ENCODE results near the gene MAPRE2.

DNA sequence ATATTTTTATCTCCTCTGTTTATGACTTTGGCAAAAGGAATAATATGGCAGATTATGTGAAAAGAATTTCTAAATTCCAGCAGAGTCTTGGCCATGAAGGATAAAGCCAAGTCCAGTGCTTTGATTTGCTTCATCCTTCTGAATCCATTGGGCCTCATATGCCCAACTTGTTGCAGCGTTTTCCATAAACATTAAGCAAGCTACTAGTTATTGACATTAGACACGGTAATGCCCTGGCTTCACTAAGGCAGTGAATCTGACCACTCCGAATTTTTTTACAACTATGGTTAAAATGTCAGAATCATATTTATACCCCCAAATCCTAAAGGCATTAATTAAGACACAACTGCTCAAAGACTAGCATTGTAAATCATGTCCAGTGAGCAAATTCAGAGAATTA, 79.8 kb downstream of the MAPRE2 start:
- TF ChIP-seq FOXM1 (IDR thresholded peaks at IDR 0.05; ENCODE audit: borderline replicate concordance, low read depth), result no peak
- no peak for TF ChIP-seq TEAD4 (IDR thresholded peaks at IDR 0.05)
- TF ChIP-seq, protein P1, sequence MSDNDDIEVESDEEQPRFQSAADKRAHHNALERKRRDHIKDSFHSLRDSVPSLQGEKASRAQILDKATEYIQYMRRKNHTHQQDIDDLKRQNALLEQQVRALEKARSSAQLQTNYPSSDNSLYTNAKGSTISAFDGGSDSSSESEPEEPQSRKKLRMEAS (IDR thresholded peaks at IDR 0.05), result no peak
- TF ChIP-seq TCF12 (IDR thresholded peaks at IDR 0.05; ENCODE audit: low read depth), result no peak
- TF ChIP-seq TAF1 (IDR thresholded peaks at IDR 0.05; ENCODE audit: low read depth), result no peak
- TF ChIP-seq, protein P2, sequence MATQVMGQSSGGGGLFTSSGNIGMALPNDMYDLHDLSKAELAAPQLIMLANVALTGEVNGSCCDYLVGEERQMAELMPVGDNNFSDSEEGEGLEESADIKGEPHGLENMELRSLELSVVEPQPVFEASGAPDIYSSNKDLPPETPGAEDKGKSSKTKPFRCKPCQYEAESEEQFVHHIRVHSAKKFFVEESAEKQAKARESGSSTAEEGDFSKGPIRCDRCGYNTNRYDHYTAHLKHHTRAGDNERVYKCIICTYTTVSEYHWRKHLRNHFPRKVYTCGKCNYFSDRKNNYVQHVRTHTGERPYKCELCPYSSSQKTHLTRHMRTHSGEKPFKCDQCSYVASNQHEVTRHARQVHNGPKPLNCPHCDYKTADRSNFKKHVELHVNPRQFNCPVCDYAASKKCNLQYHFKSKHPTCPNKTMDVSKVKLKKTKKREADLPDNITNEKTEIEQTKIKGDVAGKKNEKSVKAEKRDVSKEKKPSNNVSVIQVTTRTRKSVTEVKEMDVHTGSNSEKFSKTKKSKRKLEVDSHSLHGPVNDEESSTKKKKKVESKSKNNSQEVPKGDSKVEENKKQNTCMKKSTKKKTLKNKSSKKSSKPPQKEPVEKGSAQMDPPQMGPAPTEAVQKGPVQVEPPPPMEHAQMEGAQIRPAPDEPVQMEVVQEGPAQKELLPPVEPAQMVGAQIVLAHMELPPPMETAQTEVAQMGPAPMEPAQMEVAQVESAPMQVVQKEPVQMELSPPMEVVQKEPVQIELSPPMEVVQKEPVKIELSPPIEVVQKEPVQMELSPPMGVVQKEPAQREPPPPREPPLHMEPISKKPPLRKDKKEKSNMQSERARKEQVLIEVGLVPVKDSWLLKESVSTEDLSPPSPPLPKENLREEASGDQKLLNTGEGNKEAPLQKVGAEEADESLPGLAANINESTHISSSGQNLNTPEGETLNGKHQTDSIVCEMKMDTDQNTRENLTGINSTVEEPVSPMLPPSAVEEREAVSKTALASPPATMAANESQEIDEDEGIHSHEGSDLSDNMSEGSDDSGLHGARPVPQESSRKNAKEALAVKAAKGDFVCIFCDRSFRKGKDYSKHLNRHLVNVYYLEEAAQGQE (IDR thresholded peaks at IDR 0.05; ENCODE audit: low read depth), result no peak
- no peak for TF ChIP-seq YY1 (IDR thresholded peaks at IDR 0.05; ENCODE audit: low read depth)
- TF ChIP-seq CREB1 (IDR thresholded peaks at IDR 0.05; ENCODE audit: low read depth), result no peak
- TF ChIP-seq CEBPB (IDR thresholded peaks at IDR 0.05), result no peak
- no peak for TF ChIP-seq RAD21 (IDR thresholded peaks at IDR 0.05; ENCODE audit: low read depth)
- no peak for TF ChIP-seq EP300 (IDR thresholded peaks at IDR 0.05; ENCODE audit: borderline replicate concordance)
- TF ChIP-seq EGR1 (IDR thresholded peaks at IDR 0.05), result no peak
- no peak for TF ChIP-seq NFIC (IDR thresholded peaks at IDR 0.05)
- TF ChIP-seq ZBTB7A (IDR thresholded peaks at IDR 0.05; ENCODE audit: low read depth), result no peak
